Raji (cell line): Measurements from ENCODE around the gene PARD3B.

Experiments
- POLR2A ChIP-seq: IDR thresholded peaks from 2 replicates; pipeline ENCODE4 v1.6.1; 2011; ENCODE audit warnings: low read depth, low read length, control low read depth; ENCODE audit not compliant: insufficient read depth

Gene PARD3B

DNA sequence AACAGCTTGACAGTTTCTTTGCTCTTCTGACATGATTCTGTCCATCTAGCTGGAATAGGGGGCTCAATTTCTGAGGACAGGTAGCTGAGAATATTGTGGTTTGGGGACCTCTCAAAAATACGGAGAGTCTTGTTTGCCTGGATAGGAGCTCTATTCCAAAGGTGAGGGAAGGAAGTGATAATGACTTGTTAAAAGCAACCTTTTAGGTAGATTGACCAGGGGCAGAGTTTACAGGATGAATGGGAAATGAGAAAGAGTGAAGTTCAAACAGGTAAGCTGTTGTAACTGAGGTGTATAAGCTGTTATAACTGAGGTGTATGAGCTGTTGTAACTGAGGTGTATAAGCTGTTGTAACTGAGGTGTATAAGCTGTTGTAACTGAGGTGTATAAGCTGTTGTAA, 25.1 kb downstream of the PARD3B start:
- no peak for TF ChIP-seq POLR2A

DNA sequence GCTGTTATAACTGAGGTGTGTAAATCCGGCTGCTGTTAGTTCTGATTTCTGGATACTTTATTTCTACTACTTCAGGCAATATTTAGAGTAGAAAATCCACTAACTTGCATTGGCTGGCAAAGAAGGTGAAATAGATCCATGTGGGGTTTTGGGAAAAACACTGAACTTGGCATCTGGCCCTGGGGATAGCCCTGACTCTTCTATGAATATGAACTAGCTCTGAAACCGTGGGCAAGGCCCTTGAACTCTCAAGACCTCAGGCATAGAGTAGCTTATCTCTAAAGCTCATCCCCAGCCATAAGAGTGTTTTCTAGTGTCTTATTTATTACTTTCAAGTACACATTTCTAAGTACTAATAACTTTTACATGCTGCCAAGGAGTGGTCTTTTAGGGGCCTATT, 25.8 kb downstream of the PARD3B start:
- TF ChIP-seq POLR2A = no peak

DNA sequence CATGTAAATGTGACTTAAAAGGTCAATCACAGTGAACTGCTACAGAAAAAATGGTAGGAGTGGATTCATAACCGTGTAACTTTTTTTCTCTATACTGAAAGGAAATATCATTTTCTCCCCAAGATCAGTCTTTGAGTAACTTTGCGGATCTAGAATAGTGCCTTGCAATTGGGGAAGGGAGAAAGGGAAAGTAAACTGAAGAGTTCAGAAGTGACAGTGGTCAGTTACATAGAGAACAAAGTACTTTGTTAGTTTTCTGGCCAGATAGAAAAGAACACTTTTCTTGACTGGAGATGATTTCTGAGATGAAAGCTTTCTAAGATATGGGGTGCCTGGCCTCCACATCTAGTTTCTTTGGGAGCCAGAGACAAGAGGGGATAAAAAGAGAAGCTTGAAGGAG, 26.6 kb downstream of the PARD3B start:
- no peak for TF ChIP-seq POLR2A

DNA sequence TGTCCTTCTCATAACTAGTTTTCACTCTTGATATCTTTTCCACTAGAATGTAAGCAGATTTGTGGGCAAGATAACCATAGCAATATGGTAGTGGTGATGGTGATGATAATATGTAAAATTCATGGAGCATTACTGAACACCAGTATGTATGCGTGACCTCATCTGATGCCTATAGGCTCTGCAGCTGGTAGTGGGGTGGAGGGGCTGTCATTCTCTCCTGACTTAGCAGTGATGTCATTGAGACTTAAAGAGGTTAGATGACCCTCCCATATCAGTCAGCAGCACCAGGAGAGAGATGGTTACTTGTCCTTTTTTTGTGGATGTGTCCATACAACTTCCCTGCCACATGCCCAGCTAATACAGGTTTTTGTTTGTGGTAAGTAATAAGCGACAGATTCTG, 27.9 kb downstream of the PARD3B start:
- TF ChIP-seq POLR2A = no peak

DNA sequence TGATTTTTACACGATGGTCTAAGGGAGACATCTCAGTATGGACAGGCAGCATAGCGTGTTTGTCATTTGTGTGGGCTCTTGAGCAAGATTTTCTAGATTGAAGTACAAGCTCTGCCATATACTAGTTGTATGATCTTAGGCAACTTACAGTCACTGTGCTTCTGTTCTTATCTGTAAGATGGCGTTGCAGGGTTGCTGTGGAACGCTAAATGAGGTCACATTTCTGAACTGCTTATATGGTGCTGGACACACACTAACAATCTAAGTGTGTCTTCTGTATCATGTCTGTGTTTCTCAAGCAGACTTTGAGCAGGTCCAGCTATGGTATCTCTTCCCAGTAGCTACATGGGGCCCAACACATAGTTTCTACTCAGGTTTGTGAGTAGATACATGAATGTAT, 29.2 kb downstream of the PARD3B start:
- TF ChIP-seq POLR2A = no peak

DNA sequence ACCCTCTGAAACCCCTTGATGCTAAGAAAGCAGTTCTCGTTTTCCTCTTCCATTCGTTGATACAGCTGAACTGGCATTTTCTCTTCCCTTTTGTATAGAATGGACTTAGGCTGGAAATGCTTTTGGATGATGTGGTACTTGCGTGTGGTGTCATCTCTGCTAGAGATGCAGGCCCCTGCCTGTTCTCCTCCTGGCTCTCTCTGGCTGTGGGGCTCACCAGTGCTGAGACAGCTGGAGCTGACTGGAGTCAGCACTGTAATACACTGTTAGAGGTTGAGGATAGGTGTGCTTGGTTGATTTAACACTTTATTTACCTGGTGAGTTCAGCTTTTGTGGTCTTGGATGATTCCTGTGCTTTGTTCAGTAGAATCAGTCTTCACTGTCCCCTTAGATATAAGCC, 30.2 kb downstream of the PARD3B start:
- no peak for TF ChIP-seq POLR2A

DNA sequence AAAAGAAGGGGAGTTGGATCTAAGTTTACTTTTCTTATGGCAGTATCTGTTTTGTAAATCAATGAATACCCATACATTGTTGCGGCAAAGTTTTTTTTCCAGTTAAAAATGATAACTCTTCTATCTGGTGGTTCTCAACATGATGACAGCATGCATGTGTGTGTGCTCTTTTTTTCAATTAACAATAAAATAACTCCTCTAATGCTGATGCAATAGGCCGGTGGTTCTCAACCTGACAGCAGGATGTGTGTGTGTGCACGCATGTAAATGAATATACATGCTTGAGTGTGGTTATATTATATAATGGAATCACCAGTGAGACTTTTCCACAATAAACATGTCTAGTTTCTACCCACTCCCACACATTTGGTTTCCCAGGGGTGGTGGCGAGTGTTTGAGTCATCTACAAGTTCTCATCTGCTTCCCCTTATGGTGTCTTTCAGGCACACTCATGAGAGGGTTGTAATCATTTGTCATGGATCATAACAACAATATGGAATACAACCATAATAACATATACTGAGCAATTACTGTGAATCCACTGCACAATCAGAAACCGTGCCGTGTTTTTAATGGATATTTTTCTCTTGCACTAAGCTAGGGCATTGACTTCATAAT, 31.2 kb downstream of the PARD3B start:
- no peak for TF ChIP-seq POLR2A

DNA sequence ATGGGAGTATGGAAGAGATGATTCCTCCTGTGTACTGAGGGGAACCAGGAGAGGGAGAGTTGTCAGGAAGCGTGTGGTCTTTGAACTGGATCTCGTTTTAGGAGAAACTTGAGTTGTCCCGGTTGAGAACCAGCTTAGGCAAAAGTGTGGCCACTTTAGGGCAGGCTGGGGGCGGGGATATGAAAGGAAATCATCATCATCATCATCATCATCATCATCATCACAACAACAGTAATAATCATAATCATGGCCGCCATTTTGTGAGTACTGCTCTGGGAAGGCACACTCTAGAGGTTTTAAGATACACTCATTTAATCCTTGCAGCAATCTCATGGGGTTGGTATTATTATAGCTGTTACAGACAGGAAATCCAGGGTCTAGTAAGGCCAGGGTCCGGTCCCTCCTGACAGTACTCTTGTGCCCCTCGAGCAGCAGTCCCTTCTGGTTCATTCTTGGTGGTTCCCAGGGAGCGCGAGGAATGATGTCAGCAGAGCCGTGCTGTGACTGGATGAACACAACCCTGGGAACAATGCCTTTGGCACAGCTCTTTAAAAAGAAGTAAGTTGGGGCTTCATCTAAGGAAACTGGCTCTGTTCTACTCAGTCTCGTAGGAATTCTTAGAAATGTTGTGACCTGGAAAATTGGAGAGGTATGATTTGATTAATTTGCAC, 33.8 kb downstream of the PARD3B start:
- TF ChIP-seq POLR2A = no peak

DNA sequence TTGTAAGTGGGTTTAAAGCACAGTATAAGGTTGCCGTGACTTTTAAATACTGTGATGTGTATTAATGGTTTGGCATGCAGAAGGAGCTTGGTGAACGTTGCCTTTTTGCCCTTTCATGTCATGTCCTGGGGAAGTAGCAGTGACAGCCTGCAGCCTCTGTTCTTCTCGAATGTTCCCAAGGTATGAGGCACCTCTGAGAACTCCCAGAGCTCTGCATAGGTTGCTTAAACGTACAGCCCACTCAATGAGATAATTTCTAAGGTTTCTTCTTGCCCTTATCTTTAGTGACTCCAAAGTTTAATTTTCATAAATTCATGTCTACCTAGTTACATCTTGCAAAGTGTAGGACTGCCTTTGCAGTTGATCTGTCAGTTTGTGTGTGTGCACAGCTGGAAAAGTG, 36.7 kb downstream of the PARD3B start:
- TF ChIP-seq POLR2A = no peak

DNA sequence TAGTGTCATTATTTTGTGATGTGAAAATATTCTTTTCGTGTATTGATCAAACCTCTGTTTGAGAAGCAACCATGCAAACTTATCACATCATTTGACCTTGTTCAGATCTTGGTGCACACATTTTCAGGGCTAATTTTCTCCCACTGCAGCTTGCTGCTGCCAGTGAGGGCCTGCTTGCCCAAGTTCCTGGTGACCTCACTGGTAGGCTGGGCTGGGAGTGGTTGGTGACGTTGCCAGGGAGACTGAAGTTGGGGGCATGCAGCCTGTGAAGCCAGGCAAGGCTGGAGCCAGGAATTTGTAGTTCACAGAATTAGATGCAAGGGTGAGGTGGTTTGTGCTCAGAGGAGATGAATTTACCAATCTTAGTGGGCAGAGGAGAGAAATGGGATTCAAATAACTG, 38.5 kb downstream of the PARD3B start:
- no peak for TF ChIP-seq POLR2A

DNA sequence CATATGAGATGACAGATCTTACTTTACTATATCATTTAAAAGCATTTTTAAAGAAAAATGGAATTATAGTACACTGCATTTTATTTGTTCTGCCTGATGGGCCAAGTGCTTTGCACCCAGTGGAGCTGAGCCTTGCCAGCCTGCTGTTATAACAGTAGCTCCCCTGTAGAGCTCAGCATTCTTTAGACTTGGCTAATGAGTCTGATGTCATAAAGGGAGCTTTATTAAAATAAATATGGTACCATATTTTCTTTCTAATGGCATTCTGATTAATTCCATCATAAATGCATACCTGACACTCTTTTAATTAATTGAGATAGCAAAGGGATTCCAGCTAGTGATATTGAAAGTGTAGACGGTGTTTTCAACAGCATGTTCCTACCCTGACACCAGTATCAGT, 40.7 kb downstream of the PARD3B start:
- no peak for TF ChIP-seq POLR2A

DNA sequence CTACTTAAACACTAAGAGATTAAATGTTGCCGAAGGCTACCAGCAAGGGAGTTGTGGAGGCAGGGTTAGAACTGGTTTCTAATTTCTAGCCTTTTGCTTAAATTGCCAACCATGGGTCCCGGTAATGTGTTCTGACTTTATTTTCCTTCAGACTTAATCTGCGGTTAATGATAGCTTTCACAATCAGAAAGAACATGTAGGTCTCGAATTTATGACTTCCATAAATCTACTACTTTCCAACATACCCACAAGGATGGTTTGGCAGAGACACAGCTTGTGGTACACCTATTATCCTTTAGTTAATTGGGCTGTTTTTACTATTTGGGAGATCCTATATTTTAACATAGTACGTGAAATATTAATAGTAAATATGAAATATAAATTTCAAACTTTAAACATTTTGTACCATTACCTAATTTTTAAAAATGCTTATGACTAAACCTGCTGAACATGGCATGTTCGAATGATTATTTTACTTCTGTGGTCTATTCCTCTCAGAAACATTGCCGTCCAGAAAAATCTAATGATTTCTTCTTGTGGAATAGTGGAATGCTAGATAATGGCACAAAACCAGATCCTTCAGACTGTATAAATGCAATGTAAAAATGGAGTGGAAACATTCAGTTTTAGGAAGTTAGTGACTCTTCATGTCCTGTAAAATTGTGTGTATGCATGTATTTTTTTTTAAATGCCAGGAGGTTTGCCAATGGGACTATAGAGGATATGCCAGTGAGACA, 41.3 kb downstream of the PARD3B start:
- no peak for TF ChIP-seq POLR2A

DNA sequence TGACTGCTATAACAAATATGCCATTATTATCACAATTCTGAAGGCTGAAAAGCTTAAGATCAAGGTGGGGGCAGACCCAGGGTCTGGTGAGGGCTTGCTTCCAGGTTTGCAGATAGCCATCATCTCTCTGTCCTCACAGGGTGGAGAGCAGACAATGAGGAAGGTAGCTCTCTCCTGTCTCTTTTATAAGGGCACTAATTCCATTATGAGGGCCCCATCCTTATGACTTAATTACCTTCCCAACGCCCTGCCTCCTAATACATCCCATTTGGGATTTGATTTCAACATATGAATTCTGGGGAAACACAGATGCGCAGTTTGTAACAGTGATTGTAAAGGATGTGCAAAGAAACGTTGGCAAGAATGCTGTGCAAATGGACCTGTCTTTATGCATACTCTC, 44.8 kb downstream of the PARD3B start:
- no peak for TF ChIP-seq POLR2A

DNA sequence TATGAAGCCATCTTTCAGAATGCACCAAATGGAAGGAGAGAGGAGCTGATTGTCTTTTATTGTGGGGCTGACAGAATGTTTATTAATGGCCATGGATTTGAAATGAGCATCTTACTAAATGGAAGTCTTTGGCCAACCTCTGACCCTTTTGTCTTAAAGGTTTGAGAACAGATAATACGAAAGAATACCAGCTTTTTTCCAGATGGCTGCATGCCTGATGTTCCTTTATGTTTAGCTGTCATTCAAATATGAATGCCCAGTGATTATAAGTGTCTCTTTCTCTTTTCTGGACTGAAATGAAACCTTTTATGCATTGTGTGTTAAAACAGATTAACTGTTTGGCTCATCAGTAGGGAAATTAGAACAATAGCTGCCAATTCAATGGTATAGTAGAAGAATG, 46.0 kb downstream of the PARD3B start:
- no peak for TF ChIP-seq POLR2A

DNA sequence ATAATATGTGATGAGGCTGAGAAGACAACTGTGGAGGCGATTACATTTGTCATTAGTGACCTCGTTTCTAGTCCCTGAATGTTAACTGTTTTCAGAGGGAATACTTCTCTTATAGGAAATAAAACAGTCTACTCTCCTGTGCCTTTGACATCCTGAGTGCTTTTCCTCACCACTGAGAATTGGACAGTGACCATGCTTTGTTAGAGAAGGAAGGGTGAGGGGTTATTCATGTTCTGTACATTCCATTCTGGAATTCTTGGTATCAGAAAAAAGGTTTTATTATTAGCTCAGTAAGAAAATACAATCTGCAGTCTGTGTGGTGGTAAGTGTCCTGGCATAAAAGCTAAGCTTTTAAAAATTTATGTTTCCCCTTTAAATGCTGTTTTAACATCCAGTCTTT, 58.8 kb downstream of the PARD3B start:
- TF ChIP-seq POLR2A = no peak

DNA sequence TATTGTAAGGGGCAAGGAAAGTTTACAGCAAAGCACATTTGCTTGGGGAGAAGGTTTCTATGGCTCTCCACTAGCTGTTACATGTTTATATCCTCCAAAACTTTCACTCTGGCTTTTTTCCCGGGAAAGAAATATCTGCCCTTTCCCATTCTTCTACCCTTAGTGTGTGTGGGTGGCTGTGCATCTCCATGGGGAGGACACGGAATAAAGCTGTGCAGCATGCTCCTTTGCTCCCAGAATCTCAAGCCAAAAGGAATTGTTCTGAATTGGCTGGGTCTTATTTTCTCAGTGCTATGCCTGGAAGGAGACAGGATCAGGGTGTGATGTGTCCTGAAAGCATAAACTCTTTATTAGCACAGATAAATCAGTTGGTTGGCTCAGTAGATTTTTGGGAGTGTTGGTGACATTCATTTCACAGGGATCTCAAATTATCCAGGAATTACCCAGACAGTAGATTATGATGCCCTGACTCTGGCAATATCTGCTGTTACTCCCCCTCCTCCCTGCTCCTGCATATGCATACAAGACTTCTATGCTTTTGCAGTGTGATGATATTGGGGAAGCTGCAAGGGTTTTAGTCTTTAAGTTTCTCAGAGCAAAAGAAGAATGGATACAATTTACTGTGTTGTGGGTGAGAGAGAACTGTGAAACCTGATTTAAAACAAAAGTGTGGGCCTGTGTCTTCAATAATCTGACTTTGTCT, 63.1 kb downstream of the PARD3B start:
- no peak for TF ChIP-seq POLR2A
